DOHH2 (cell line): ENCODE data around the gene ADCY6.

Experiments
- H3F3A ChIP-seq: fragments of 200-600 bp; sonication (generic), shearing (Covaris generic); 2 replicates; pipeline ENCODE4 v1.6.0; 2016; ENCODE audit warnings: antibody characterized with exemption, mild to moderate bottlenecking; ENCODE audit not compliant: control insufficient read depth, insufficient read depth
- H3K27ac ChIP-seq: fragments of 200-600 bp; sonication (generic); 2 replicates; pipeline ENCODE4 v1.5.1; 2014; ENCODE audit warnings: low read depth, mild to moderate bottlenecking, low read length, moderate library complexity
- H3K27me3 ChIP-seq: fragments of 200-600 bp; sonication (generic); 2 replicates; pipeline ENCODE4 v1.6.1; 2014; ENCODE audit warnings: mild to moderate bottlenecking, low read length, mixed read lengths; ENCODE audit not compliant: control insufficient read depth
- H3K36me3 ChIP-seq: fragments of 200-600 bp; sonication (generic); 2 replicates; pipeline ENCODE4 v1.6.1; 2014; ENCODE audit warnings: mild to moderate bottlenecking, low read length, moderate library complexity, mixed read lengths; ENCODE audit not compliant: control insufficient read depth
- H3K4me1 ChIP-seq: fragments of 200-600 bp; sonication (generic); 2 replicates; pipeline ENCODE4 v1.6.1; 2014; ENCODE audit warnings: mild to moderate bottlenecking, low read length, mixed read lengths; ENCODE audit not compliant: control insufficient read depth
- H3K4me2 ChIP-seq: fragments of 200-600 bp; sonication (generic); 2 replicates; pipeline ENCODE4 v1.6.0; 2014; ENCODE audit warnings: mild to moderate bottlenecking, low read length, moderate library complexity
- H3K4me3 ChIP-seq: fragments of 200-600 bp; sonication (generic); 2 replicates; pipeline ENCODE4 v1.5.1; 2014; ENCODE audit warnings: mild to moderate bottlenecking, low read length, mixed read lengths
- H3K79me2 ChIP-seq: fragments of 200-600 bp; sonication (generic); 2 replicates; pipeline ENCODE4 v1.6.1; 2014; ENCODE audit warnings: mild to moderate bottlenecking, low read length, mixed read lengths; ENCODE audit not compliant: control insufficient read depth
- H3K9me2 ChIP-seq: fragments of 200-600 bp; sonication (generic); replicated peaks from 2 replicates; pipeline ENCODE4 v1.6.1; 2014; ENCODE audit warnings: mild to moderate bottlenecking, low read length, mixed read lengths; ENCODE audit not compliant: control insufficient read depth
- H3K9me3 ChIP-seq: fragments of 200-600 bp; sonication (generic); 2 replicates; pipeline ENCODE4 v1.6.1; 2014; ENCODE audit warnings: antibody characterized with exemption, low read length, mixed read lengths; ENCODE audit not compliant: control insufficient read depth, insufficient read depth
- H4K20me1 ChIP-seq: fragments of 200-600 bp; sonication (generic); 2 replicates; pipeline ENCODE4 v1.6.0; 2014; ENCODE audit warnings: low read depth, mild to moderate bottlenecking, antibody characterized with exemption, low read length, moderate library complexity; ENCODE audit not compliant: control insufficient read depth, insufficient read depth
- EZH2phosphoT487 ChIP-seq: fragments of 200-600 bp; sonication (generic); IDR thresholded peaks from 2 replicates; pipeline ENCODE4 v1.6.1; 2017; ENCODE audit warnings: borderline replicate concordance, mild to moderate bottlenecking, antibody characterized with exemption, low read length, moderate library complexity, mixed read lengths
- TF ChIP-seq, protein P1 (sequence below): fragments of 200-600 bp; sonication (generic); IDR thresholded peaks from one replicate; pipeline ENCODE4 v1.5.1; 2014; ENCODE audit warnings: antibody characterized with exemption, mild to moderate bottlenecking, low read depth, low read length; ENCODE audit not compliant: poor library complexity, severe bottlenecking

The ADCY6 gene

DNA sequence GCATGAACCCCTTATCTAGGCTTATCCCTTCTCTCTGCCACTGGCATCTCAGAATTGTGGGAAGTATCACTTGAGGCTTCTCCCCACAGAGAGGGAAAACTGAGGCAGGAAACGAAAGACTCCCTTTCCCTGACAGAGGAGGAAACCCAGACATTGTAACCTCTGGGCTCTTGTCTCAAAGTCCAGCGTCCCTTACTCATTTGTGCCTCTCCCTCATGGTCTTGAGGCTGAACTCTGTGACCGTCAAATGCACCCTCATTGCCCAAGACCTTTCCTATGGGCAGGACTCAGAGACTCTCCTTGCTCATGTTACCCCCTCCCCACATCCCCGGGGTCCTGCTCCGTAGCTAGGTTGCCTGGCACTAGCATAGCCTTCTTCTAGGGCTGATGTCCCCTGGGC lies 33.2 kb upstream of the ADCY6 start:
- Histone ChIP-seq H3K36me3 (no peaks in the 10 kb centered on the region; the same call in 1 of the 2 replicates), H4K20me1 (no peaks in the 10 kb centered on the region), H3K4me3 (no peak overlapping the region), H3K4me2 (no peak overlapping the region), H3K79me2 (no peaks in the 10 kb centered on the region), H3F3A (peaks cover 9% of the 10 kb centered on the region; the same call in 1 of the 2 replicates), H3K27ac (no peak overlapping the region), H3K9me2 (no peaks in the 10 kb centered on the region), H3K9me3 (no peaks in the 10 kb centered on the region), H3K27me3 (peaks cover 14% of the 10 kb centered on the region), H3K4me1 (peaks cover 23% of the 10 kb centered on the region)
- TF ChIP-seq EZH2phosphoT487 = no peak
- TF ChIP-seq, protein P1, sequence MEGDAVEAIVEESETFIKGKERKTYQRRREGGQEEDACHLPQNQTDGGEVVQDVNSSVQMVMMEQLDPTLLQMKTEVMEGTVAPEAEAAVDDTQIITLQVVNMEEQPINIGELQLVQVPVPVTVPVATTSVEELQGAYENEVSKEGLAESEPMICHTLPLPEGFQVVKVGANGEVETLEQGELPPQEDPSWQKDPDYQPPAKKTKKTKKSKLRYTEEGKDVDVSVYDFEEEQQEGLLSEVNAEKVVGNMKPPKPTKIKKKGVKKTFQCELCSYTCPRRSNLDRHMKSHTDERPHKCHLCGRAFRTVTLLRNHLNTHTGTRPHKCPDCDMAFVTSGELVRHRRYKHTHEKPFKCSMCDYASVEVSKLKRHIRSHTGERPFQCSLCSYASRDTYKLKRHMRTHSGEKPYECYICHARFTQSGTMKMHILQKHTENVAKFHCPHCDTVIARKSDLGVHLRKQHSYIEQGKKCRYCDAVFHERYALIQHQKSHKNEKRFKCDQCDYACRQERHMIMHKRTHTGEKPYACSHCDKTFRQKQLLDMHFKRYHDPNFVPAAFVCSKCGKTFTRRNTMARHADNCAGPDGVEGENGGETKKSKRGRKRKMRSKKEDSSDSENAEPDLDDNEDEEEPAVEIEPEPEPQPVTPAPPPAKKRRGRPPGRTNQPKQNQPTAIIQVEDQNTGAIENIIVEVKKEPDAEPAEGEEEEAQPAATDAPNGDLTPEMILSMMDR = no peak

DNA sequence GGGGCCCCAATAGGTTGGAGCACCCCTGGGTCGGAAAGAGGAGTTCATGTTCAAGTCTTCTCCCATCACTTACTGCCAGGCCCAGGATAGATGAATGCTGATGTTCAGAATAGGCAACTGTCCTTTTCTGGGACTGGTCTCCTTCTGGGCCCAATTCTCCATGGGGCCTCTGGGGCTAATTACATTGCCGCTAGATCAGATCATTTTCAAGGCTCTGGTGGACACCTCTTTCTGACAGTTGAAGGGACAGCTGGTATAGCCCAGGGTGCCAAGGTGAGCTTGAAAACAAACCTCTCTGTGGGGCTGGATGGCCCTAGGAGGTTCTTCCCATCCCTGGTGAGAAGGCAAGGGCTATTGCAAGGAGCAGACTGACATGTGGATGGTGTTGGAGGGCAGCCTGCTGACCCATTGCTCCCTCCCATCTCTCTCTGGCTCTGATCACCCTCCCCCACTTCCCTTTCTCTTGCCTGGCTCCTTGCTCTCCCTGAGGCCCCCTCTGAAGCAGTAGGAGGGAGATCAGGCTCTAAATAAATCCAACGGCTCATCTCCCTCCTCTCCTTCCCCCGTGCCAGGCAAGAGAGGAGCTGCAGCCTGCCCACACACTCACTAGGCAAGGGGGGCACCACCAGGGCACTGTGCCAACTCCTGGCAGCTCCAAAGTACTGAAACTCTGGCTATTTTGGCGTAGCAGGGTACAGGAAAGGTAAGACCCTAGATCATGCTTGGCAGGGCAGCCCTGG lies 31.3 kb upstream of the ADCY6 start:
- Histone ChIP-seq H3K27me3 (peaks cover 24% of the 10 kb centered on the region), H3K4me1 (peaks cover 35% of the 10 kb centered on the region), H3K9me2 (no peaks in the 10 kb centered on the region), H3K9me3 (no peaks in the 10 kb centered on the region), H3K36me3 (no peaks in the 10 kb centered on the region), H3K27ac (no peak overlapping the region), H3K79me2 (no peaks in the 10 kb centered on the region), H4K20me1 (no peaks in the 10 kb centered on the region), H3K4me2 (no peak overlapping the region), H3K4me3 (no peak overlapping the region), H3F3A (peaks cover 14% of the 10 kb centered on the region; the same call in 1 of the 2 replicates)
- TF ChIP-seq EZH2phosphoT487 = no peak
- TF ChIP-seq, protein P1 = no peak

DNA sequence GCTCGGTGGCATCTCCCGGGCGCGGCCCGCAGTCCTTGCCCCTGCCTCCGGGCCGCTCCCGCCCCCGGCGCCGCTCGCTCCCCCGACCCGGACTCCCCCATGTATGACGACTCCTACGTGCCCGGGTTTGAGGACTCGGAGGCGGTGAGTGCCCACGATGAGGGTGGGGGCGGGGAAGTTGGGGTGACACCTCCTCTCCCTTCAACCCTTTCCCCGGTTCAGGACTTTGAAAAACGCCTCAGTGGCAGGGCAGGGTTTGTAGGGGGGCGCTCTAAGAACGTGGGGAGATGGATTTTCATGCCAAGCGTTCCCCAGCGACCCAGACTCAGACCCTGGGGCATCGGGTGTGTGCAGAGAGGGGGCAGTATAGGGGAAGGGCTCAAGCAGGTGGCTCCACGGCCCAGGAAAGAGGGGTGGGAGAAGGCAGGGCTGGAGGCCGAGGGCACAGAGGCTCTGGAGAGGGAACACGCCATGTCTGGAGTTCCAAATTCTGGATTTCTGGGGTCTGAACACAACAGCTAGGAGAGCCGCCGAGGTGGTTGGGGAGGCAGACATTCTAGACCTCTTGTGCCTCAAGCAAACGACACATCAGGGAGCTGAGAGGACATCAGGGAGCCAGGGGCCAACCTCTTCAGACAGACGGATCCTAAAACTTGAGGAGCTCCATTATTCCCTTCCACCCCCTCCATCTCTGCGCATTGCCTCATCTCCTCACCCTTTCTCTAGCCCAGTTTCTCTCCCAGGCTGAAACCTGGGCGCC lies 30.1 kb upstream of the ADCY6 start:
- H3K4me2 ChIP-seq = peak overlapping the region; percentile 80
- H3K79me2 ChIP-seq = no peaks in the 10 kb centered on the region
- TF ChIP-seq, protein P1 = peak; percentile 57
- TF ChIP-seq EZH2phosphoT487 = no peak
- peak overlapping the region; percentile 83 for H3K4me3 ChIP-seq
- H3F3A ChIP-seq = peaks cover 10% of the 10 kb centered on the region; the same call in 1 of the 2 replicates
- no peaks in the 10 kb centered on the region for H3K9me3 ChIP-seq
- no peak overlapping the region for H3K27ac ChIP-seq
- H3K4me1 ChIP-seq = peaks cover 33% of the 10 kb centered on the region
- peaks cover 24% of the 10 kb centered on the region for H3K27me3 ChIP-seq
- H4K20me1 ChIP-seq = no peaks in the 10 kb centered on the region
- no peaks in the 10 kb centered on the region for H3K36me3 ChIP-seq
- H3K9me2 ChIP-seq = no peaks in the 10 kb centered on the region
